Measurements from ENCODE around the gene RHPN2.

The RHPN2 gene

DNA sequence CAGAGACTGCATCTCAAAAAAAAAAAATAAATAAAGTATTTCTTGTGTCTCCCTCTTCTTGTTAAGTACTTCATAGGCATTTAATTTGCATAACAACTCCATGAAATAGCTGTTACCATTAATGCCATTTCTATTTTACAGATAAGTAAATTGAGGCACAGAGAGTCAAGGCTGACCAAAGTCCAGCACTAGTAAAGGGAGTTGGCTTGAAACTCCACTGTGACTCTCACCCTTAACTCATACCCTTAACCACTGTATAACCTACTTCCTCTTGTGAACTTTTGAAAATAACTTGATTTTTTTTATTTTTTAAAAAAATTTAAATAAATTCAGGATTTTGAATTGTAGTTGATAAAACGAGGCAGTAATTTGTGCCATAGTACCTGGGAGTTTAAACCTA lies 22.3 kb upstream of the RHPN2 start:
- no peaks in the 10 kb centered on the region for H3K9me3 Mint-ChIP-seq
- no peak for DNase-seq
- H3K36me3 Mint-ChIP-seq = peaks cover 16 to 18% of the 10 kb centered on the region in 2 donors
- no peak for ATAC-seq (replicated peaks)
- H3K27me3 Mint-ChIP-seq = no peaks in the 10 kb centered on the region
- peaks cover 4 to 17% of the 10 kb centered on the region in 2 donors for H3K4me1 Mint-ChIP-seq
- no peak overlapping the region for H3K27ac Mint-ChIP-seq
- no peak overlapping the region for H3K4me3 Mint-ChIP-seq

DNA sequence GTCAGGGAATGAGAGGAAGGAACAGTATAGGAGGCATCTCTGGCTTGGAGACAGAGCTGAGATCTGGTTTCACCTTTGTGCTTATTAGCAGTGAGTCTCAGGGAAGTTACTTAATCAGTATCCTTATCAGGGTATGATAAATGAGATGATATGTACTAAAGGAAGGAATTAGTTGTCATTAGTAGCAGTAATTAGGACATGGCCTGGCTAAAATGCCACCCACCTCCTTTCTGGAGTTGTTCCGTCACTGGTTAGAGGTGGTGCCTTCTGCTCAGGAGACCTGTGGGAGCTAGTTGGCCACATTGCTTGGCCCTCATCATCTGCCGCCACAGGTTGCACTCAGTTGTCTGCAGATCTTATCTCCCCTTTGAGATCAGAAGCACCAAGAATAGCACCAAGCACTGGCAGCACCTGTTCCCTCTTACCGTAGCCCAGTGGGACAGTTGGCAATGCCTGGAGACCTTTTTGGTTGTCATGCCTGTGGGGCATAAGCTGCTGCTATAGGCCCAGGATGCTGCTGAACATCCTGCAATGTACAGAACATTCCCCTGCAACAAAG lies 21.0 kb upstream of the RHPN2 start:
- DNase-seq = no peak
- H3K27ac Mint-ChIP-seq = no peak overlapping the region
- H3K27me3 Mint-ChIP-seq = no peaks in the 10 kb centered on the region
- H3K4me3 Mint-ChIP-seq = no peak overlapping the region
- peaks cover 14 to 26% of the 10 kb centered on the region in 2 donors for H3K4me1 Mint-ChIP-seq
- no peaks in the 10 kb centered on the region for H3K9me3 Mint-ChIP-seq
- no peak for ATAC-seq (replicated peaks)
- peaks cover 15 to 20% of the 10 kb centered on the region in 2 donors for H3K36me3 Mint-ChIP-seq

DNA sequence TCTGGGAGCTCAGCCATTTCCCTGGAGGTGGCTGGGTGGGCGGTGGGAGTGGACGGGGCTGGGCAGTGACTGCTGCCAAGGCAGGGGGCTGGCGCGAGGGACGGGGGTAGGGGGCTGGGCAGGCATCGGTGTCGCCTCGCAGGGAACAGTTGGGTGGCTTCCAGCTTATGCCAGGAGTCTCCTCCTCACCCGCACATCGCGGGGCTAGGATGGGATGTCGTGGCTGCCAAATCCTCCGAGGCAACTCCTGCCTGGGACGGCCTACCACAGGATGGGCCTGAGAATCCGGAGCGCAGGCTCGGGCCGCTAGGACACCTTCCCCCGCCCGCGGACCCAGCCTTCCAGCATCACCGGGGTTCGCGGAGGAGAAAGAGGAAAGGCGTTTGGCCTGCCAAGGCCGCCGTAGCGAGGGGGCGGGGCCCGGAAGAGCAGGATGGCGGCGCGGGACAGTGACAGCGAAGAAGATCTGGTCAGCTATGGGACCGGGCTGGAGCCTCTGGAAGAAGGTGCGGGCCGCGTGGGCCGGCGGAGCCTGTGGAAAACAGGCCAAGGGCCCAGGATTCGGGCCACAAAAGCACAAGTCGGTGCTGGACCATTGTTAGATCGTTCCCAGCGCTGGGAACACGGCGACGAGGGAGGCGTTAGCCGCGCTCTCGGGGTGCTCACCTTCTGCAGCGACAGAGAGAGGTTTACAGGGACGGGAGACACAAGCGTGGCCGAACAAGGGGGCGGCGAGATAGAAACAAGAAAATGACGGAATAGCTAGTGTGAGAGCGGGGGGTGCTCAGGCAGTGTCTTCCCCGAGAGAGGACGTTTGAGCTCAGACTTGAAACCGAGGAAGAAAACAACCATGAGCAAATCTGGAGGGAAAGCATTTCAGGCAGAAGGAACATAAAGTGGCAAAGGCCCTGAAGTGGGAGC lies 16.3 kb upstream of the RHPN2 start, which contains the start of gene GPATCH1:
GPATCH1 (plus strand) TSS at position 421 of the 921 bp plus-strand sequence; CDS start at position 434, 13 bp downstream.
- Mint-ChIP-seq H3K27ac (peak within 1 kb of the TSS; percentile 96), H3K9me3 (no peaks in the 10 kb centered on the region), H3K36me3 (peaks cover 4 to 6% of the 10 kb centered on the region in 2 donors), H3K4me3 (peak within 1 kb of the TSS; percentile 94 to 95), H3K27me3 (no peaks in the 10 kb centered on the region), H3K4me1 (peaks cover 14 to 26% of the 10 kb centered on the region in 2 donors)
- DNase-seq = peak; percentile 86
- peak; percentile 95 to 97 for ATAC-seq (replicated peaks)

DNA sequence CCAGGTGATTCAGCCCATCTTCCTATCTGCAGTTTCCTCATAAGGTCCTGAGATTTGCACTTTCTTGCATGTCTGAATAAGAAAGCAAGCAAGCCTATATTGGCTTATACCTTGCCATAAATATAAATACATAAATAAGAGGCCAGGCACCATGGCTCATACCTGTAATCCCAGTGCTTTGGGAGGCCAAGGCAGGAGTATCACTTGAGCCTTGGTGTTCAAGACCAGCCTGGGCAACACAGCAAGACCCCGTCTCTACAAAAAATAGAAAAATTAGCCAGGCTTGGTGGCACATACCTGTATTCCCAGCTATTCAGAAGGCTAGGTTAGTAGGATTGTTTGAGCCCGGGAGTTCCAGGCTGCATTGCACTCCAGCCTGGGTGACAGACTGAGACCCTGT lies 10.8 kb upstream of the RHPN2 start:
- Mint-ChIP-seq H3K9me3 (no peaks in the 10 kb centered on the region), H3K4me3 (no peak overlapping the region), H3K27me3 (peaks cover 0 to 10% of the 10 kb centered on the region in 2 donors), H3K4me1 (no peaks in the 10 kb centered on the region), H3K36me3 (no peaks in the 10 kb centered on the region), H3K27ac (no peak overlapping the region)
- ATAC-seq (replicated peaks) (no peak), DNase-seq (no peak)

DNA sequence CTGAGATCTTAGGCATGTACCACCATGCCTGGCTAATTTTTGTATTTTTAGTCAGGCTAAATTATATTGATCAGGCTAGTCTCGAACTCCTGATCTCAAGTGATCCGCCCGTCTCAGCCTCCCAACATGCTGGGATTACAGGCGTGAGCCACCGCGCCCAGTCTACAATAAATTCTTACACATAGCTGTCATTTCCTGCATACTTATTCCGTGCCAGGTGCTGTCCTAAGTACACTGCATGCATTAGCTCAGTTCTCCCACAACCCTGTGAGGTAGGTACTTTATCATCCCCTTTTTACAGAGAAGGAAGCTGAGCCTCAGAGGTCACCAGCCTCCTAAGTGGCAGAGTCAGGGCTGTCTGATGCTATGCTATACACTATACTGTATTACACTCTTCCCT lies 7.2 kb upstream of the RHPN2 start:
- Mint-ChIP-seq H3K27ac (no peak overlapping the region), H3K4me3 (no peak overlapping the region), H3K9me3 (no peaks in the 10 kb centered on the region), H3K4me1 (no peaks in the 10 kb centered on the region), H3K36me3 (no peaks in the 10 kb centered on the region), H3K27me3 (peaks cover 0 to 10% of the 10 kb centered on the region in 2 donors)
- ATAC-seq (replicated peaks) (no peak), DNase-seq (no peak)

DNA sequence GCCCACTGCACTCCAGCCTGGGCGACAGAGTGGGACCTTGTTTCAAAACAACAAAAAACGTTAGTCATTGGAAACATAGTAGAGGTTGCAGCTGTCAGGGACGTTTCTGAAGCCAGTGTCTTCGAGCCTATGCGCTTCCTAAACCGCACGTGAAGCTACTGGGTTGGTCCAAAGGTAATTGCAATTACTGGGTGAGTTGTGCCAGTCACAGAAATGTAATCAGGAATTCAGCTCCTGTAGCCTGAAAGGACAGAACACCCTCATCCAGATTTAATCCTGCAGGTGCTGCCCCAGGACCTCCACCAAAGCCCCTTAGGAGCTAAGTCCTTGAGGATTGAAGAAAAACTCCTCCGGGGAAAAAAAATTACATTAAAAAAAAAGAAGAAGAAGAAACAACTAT lies 2.4 kb upstream of the RHPN2 start:
- Mint-ChIP-seq H3K27ac (no peak overlapping the region), H3K4me3 (no peak overlapping the region), H3K27me3 (peaks cover 8 to 23% of the 10 kb centered on the region in 2 donors), H3K9me3 (no peaks in the 10 kb centered on the region), H3K36me3 (no peaks in the 10 kb centered on the region), H3K4me1 (peaks cover 5 to 14% of the 10 kb centered on the region in 2 donors)
- no peak for DNase-seq
- no peak for ATAC-seq (replicated peaks)

DNA sequence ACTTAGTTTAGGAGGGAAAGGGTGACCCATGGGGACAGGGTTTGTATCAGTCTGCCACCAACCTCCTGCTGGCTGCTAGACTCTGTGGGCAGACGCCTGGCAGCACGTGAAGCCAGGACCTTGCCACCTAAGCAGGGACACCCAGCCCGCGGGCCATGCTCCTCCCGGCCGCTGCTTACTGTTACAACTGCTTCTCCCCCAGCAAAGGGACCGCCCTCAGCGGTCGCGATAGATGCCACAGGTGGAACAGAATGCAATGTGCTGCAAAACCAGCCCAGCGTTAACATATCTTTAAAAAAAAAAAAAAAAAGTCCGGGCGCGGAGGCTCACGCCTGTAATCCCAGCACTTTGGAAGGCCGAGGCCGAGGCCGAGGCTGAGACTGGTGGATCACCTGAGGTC lies 1.9 kb upstream of the RHPN2 start:
- ATAC-seq (replicated peaks) (no peak), DNase-seq (no peak)
- Mint-ChIP-seq H3K4me1 (peaks cover 5 to 14% of the 10 kb centered on the region in 2 donors), H3K27ac (no peak overlapping the region), H3K27me3 (peaks cover 8 to 19% of the 10 kb centered on the region in 2 donors), H3K36me3 (no peaks in the 10 kb centered on the region), H3K9me3 (no peaks in the 10 kb centered on the region), H3K4me3 (peak overlapping the region in 1 of 2 donors; percentile 39)

DNA sequence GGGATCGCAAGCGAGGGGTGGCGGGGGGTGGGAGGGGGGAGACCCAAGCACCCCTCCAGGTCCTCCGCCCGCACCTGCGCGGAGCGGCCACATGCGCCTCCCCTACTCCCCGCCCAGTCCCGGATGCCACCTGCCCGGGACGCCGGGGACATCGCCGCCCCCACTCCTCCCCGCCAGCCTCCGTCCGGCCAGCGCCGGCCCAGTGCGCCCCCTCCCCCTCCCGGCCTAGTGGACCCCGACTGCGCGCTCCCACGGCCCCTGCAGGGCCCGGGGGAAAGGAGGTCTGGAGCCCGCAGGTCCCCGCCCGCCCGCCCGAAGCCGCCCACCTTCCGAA lies 263 bp downstream of the RHPN2 start:
- Mint-ChIP-seq H3K4me3 (peak overlapping the region; percentile 77 to 81), H3K9me3 (no peaks in the 10 kb centered on the region), H3K4me1 (peaks cover 5 to 14% of the 10 kb centered on the region in 2 donors), H3K36me3 (no peaks in the 10 kb centered on the region), H3K27ac (no peak overlapping the region), H3K27me3 (peaks cover 8 to 18% of the 10 kb centered on the region in 2 donors)
- DNase-seq = peak; percentile 4
- ATAC-seq (replicated peaks) = peak; percentile 71 to 74

DNA sequence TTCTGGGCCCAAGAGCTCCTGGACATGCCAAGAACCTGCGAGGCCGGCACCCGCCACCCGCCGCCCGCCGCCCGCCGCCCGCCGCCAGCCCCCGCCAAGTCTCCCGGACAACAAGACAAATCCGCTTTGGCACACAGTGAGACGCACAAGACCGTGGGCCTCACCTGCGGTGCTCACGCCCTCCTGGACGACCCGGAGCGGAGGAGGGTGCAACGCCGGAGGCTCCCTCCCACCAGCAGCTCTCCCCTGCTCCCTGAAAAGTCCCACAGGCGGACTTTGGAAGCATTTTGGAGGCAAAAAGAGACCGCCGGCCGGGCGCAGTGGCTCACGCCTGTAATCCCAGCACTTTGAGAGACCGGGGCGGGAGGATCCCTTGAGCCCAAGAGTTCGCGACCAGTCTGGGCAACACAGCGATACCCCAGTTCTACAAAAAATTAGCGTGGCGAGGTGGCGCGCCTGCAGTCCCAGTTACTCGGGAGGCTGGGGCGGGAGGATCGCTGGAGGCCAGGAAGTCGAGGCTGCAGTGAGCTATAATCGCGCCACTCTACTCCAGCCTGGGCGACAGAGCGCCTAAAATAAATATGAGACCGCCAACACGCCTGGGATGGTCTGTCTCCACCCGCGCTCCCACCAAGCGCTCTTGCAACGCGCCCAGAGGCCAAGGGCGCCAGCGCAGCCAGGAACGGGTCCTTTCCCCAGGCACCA lies 783 bp downstream of the RHPN2 start:
- peaks cover 8 to 20% of the 10 kb centered on the region in 2 donors for H3K27me3 Mint-ChIP-seq
- DNase-seq (no peak), ATAC-seq (replicated peaks) (no peak)
- peak overlapping the region; percentile 83 for H3K27ac Mint-ChIP-seq
- H3K4me3 Mint-ChIP-seq = peak overlapping the region; percentile 77 to 81
- H3K4me1 Mint-ChIP-seq = peaks cover 5 to 14% of the 10 kb centered on the region in 2 donors
- H3K36me3 Mint-ChIP-seq = no peaks in the 10 kb centered on the region
- H3K9me3 Mint-ChIP-seq = no peaks in the 10 kb centered on the region

DNA sequence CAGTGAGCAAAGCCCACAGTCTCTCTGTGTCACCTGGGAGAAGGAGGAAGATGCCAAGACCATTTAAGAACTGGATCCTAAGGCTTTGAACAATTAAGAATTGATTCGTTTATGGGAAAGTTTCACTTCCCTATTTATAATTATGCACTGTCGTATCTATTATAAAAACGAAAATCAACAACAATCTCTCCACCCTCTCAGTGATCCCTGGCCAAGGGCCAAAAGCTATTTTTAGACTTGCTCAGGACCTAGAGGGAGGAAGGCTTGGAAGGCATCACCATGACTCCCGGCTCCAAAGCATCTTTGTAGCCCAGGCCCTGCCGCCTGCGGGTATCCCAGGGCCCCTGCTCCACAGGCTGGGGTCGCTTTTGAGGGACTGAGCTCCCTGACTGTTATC lies 1.3 kb downstream of the RHPN2 start:
- H3K4me3 Mint-ChIP-seq = peak overlapping the region; percentile 77 to 81
- ATAC-seq (replicated peaks) (peak in 1 of 2 donors; percentile 31), DNase-seq (no peak)
- H3K36me3 Mint-ChIP-seq = no peaks in the 10 kb centered on the region
- no peaks in the 10 kb centered on the region for H3K9me3 Mint-ChIP-seq
- H3K27ac Mint-ChIP-seq = no peak overlapping the region
- H3K27me3 Mint-ChIP-seq = peaks cover 8 to 20% of the 10 kb centered on the region in 2 donors
- H3K4me1 Mint-ChIP-seq = peaks cover 5 to 14% of the 10 kb centered on the region in 2 donors

DNA sequence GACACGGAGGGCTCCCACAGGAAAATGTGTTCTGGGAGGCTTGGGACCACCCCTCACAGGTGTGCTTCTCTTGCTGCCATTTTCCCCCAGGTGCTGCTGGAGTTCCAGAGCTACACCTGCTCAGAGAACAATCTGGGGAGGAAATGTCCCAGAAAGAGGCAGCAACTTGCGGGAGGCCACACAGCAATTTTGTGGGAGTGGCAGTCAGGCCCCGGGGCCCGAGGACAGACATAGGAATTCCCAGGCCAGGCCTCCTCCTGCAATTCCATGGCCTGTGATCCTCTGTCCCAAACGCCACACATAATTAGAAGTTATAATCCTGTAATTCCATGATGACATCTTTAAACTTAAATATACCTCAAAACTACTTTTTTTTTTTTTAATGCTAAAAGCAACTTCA lies 1.8 kb downstream of the RHPN2 start:
- Mint-ChIP-seq H3K27ac (no peak overlapping the region), H3K4me1 (peaks cover 5 to 14% of the 10 kb centered on the region in 2 donors), H3K27me3 (peaks cover 8 to 20% of the 10 kb centered on the region in 2 donors), H3K4me3 (peak overlapping the region in 1 of 2 donors; percentile 77), H3K9me3 (no peaks in the 10 kb centered on the region), H3K36me3 (no peaks in the 10 kb centered on the region)
- ATAC-seq (replicated peaks) (no peak), DNase-seq (no peak)

DNA sequence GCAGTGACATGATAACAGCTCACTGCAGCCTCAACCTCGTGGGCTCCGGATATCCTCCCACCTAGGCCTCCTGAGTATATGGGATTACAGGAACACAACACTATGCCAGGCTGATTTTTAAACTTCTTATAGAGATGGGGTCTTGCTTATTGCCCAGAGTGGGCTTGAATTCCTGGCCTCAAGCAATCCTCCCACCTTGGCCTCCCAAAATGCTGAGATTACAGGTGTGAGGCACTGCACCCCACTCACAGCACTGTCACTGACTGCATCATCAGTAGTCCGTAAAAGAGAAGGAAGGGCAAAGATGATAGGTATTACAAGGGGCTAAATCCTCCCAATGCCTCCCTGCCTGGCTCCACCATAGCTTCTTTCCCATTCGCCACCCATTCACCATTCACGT lies 4.1 kb downstream of the RHPN2 start:
- Mint-ChIP-seq H3K9me3 (no peaks in the 10 kb centered on the region), H3K27ac (no peak overlapping the region), H3K27me3 (peaks cover 4 to 13% of the 10 kb centered on the region in 2 donors), H3K36me3 (no peaks in the 10 kb centered on the region), H3K4me3 (no peak overlapping the region), H3K4me1 (peaks cover 5 to 14% of the 10 kb centered on the region in 2 donors)
- DNase-seq (no peak), ATAC-seq (replicated peaks) (no peak)

DNA sequence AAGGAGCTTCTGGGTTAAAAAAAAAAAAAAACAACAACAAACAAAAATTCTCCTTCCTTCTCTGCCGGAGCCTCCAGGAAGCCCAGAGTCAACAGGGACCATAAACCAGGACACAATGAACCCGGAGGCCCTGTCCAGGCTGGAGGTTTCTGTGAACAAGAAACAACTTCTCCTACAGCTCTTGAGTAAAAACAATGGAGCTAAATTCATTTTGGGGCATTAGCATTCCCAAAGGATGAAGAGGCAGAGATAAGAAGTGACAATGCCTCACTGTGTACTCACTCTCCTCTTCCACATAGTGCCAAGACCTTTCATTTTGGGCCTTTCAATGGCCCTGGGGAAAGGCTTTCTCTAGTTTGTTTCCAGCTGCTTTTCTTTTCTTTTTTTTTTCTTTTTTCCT lies 9.0 kb downstream of the RHPN2 start:
- no peak overlapping the region for H3K4me3 Mint-ChIP-seq
- peaks cover 0 to 7% of the 10 kb centered on the region in 2 donors for H3K27me3 Mint-ChIP-seq
- ATAC-seq (replicated peaks) = no peak
- no peak overlapping the region for H3K27ac Mint-ChIP-seq
- DNase-seq = no peak
- no peaks in the 10 kb centered on the region for H3K9me3 Mint-ChIP-seq
- H3K36me3 Mint-ChIP-seq = no peaks in the 10 kb centered on the region
- H3K4me1 Mint-ChIP-seq = no peaks in the 10 kb centered on the region

DNA sequence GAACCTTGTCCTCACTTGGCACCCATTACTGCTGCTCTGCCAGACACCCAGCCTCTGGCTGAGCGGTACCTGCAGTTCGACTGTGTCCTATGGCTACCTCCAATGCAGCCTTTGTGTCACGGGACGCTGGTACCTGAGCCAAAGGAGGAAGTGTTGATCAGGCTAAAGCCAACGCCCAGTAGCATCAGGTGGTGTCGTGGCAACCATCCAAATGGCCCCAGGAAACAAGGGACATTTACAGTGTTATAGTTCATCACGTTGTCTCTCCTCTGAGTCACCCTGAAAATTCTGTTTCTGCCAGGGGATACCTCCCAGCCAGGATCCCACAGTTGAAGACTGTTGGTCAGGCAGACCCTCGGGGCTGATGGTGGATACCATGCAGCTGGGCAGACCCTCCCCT lies 10.1 kb downstream of the RHPN2 start:
- H3K36me3 Mint-ChIP-seq = peaks cover 0 to 3% of the 10 kb centered on the region in 2 donors
- no peak overlapping the region for H3K4me3 Mint-ChIP-seq
- H3K9me3 Mint-ChIP-seq = no peaks in the 10 kb centered on the region
- H3K4me1 Mint-ChIP-seq = no peaks in the 10 kb centered on the region
- no peak for ATAC-seq (replicated peaks)
- no peak for DNase-seq
- peaks cover 0 to 8% of the 10 kb centered on the region in 2 donors for H3K27me3 Mint-ChIP-seq
- no peak overlapping the region for H3K27ac Mint-ChIP-seq

Data from stimulated activated naive B cell treated with anti-CD40 and anti-IgM and Interleukin-4, amounts not matched to agents 10 μg/mL and 1 μg/mL and 100 μg/mL, for 72 hours (primary cell).